ENCODE results near the gene CNOT8. TPM values are rescaled to one million over a fixed set of nuclear protein-coding genes. Genes with fewer than 3 reads are reported as not detected.

CNOT8 gene
- total and polyA plus RNA-seq, 2 donors (not counting 3 experiments of a cell fraction or from before 2014, with no cell fraction given) = 42.6 to 53.7 TPM

DNA sequence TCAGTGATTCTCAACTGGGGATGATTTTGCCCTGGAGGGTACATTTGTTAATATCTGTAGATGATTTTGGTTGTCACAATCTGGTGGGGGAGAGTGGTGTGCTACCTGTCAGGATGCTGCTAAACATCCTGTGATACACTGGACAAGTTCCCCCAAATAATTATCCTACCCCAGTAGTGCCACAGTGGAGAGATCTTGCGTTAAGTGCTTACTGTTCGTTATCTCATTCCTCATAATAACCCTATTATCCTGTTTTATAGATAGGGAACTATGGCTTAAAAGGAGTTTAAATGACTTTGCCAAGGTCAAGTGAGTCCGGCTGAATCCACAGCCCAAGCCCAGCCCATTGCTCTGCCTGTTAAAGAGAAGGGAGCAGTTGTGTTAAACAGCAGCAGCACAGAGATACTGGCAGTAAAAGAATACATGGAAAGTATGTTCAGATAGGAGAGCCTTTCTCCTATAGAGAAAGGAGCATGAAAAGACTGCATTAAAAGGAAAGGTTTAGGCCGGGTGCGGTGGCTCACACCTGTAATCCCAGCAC lies 15.4 kb downstream of the CNOT8 start:
- Histone ChIP-seq H2AFZ (ENCODE audit: low read depth, low read length) (no peak overlapping the region), H3K9me3 (replicated peaks; ENCODE audit: control insufficient read depth, insufficient read depth, low read length) (peaks cover 1% of the 10 kb centered on the region), H3K4me2 (ENCODE audit: insufficient read depth, low read length) (no peak overlapping the region), H3K4me1 (ENCODE audit: control insufficient read depth, extremely low read depth, insufficient read depth, low read length) (no peaks in the 10 kb centered on the region), H3K9ac (replicated peaks; ENCODE audit: extremely low read depth, insufficient read depth, low read length) (no peak overlapping the region), H3K36me3 (ENCODE audit: control insufficient read depth in 2 of 2, extremely low read depth in 1 of 2, insufficient read depth in 2 of 2, low read length in 2 of 2) (peaks cover 31 to 40% of the 10 kb centered on the region in 2 experiments), H3K27ac (ENCODE audit: insufficient read depth, low read depth, low read length) (no peak overlapping the region), H4K20me1 (replicated peaks; ENCODE audit: control insufficient read depth, extremely low read depth, insufficient read depth, low read length) (no peaks in the 10 kb centered on the region), H3K79me2 (ENCODE audit: control insufficient read depth, insufficient read depth, low read length) (no peaks in the 10 kb centered on the region), H3K4me3 (replicated peaks in 1 of 3; ENCODE audit: insufficient read depth in 1 of 3, low read depth in 1 of 3, low read length in 3 of 3) (no peak overlapping the region), H3K27me3 (ENCODE audit: control insufficient read depth in 2 of 2, insufficient read depth in 2 of 2, low read length in 2 of 2) (no peaks in the 10 kb centered on the region), H3K9me1 (replicated peaks; ENCODE audit: control insufficient read depth, extremely low read depth, insufficient read depth, low read length) (no peaks in the 10 kb centered on the region)
- intact Hi-C loops (cut with micrococcal nuclease) (no loop called here), dilution Hi-C loops (cut with MboI; ENCODE audit: extremely low pct_ligation_motif_present, low sequenced_read_pairs) (no loop called here)
- no TSS peak for BruUV-seq (replicated peaks)
- ChIA-PET CTCF (no interaction called here), POLR2A (no interaction called here)
- DNase-seq (ENCODE audit: low read depth, low spot score) (no peak), FAIRE-seq (no peak)
- no peak for TF ChIP-seq GATA2 (IDR thresholded peaks at IDR 0.05; ENCODE audit: insufficient read depth, insufficient read length, low read depth, low read length)
- no peak for TF ChIP-seq EZH2 (IDR thresholded peaks at IDR 0.05; ENCODE audit: borderline replicate concordance, low read depth, low read length, severe bottlenecking)
- TF ChIP-seq POLR2AphosphoS5 (IDR thresholded peaks at IDR 0.05; ENCODE audit: insufficient read depth, low read depth, low read length) = no peak
- TF ChIP-seq FOS (IDR thresholded peaks at IDR 0.05; ENCODE audit: borderline replicate concordance, insufficient read depth, low read length) = no peak
- no peak for TF ChIP-seq POLR2A (IDR thresholded peaks at IDR 0.05; ENCODE audit: low read depth, low read length)
- TF ChIP-seq JUN (IDR thresholded peaks at IDR 0.05; ENCODE audit: borderline replicate concordance, insufficient read depth, insufficient read length, low read depth) = no peak
- no peak for TF ChIP-seq MYC (IDR thresholded peaks at IDR 0.05; ENCODE audit: low read depth, low read length)
- TF ChIP-seq, protein P1, sequence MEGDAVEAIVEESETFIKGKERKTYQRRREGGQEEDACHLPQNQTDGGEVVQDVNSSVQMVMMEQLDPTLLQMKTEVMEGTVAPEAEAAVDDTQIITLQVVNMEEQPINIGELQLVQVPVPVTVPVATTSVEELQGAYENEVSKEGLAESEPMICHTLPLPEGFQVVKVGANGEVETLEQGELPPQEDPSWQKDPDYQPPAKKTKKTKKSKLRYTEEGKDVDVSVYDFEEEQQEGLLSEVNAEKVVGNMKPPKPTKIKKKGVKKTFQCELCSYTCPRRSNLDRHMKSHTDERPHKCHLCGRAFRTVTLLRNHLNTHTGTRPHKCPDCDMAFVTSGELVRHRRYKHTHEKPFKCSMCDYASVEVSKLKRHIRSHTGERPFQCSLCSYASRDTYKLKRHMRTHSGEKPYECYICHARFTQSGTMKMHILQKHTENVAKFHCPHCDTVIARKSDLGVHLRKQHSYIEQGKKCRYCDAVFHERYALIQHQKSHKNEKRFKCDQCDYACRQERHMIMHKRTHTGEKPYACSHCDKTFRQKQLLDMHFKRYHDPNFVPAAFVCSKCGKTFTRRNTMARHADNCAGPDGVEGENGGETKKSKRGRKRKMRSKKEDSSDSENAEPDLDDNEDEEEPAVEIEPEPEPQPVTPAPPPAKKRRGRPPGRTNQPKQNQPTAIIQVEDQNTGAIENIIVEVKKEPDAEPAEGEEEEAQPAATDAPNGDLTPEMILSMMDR (IDR thresholded peaks at IDR 0.05; ENCODE audit: extremely low read depth in 1 of 2, insufficient read depth in 1 of 2, low read depth in 1 of 2, low read length in 2 of 2) = no peak
- TF ChIP-seq, protein P2, sequence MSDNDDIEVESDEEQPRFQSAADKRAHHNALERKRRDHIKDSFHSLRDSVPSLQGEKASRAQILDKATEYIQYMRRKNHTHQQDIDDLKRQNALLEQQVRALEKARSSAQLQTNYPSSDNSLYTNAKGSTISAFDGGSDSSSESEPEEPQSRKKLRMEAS (IDR thresholded peaks at IDR 0.05; ENCODE audit: insufficient read depth, insufficient read length) = no peak

Data from endothelial cell of umbilical vein (primary cell).